GM18508 (cell line): ENCODE data around the gene SLC26A11.
"Not testable (repeated sequence)": the region's sequence is repeated elsewhere in the genome, so short reads cannot be mapped to it uniquely, and the experiment has no call there.

Experiments
- ATAC-seq: cut with Tn5 transposase; IDR thresholded peaks from one replicate; pipeline ENCODE4 v1.9.1; 2021; ENCODE audit warnings: moderate number of reproducible peaks; ENCODE audit not compliant: insufficient read depth, unreplicated experiment

The SLC26A11 gene

GRCh38 chr17:80274871-80275449 is 54.7 kb downstream of the SLC26A11 start:
- no peak for ATAC-seq

GRCh38 chr17:80275857-80276256 is 55.6 kb downstream of the SLC26A11 start:
- not testable (repeated sequence) for ATAC-seq

GRCh38 chr17:80277751-80278671 is 57.8 kb downstream of the SLC26A11 start:
- ATAC-seq = no peak

- no peak for ATAC-seq
Observed at GRCh38 chr17:80279895-80280294, 59.7 kb downstream of the SLC26A11 start.

- ATAC-seq = no peak
Observed at GRCh38 chr17:80281516-80281915, 61.3 kb downstream of the SLC26A11 start.

- no peak for ATAC-seq
Observed at GRCh38 chr17:80283116-80283852, 63.1 kb downstream of the SLC26A11 start.

- no peak for ATAC-seq
Observed at GRCh38 chr17:80284631-80285030, 64.4 kb downstream of the SLC26A11 start.

GRCh38 chr17:80285237-80285920 is 65.2 kb downstream of the SLC26A11 start:
- no peak for ATAC-seq

GRCh38 chr17:80286638-80286960 is 66.4 kb downstream of the SLC26A11 start:
- ATAC-seq = no peak

- ATAC-seq = no peak
Observed at GRCh38 chr17:80287038-80287437, 66.8 kb downstream of the SLC26A11 start.

- no peak for ATAC-seq
Observed at GRCh38 chr17:80287806-80288567, 67.8 kb downstream of the SLC26A11 start.

- ATAC-seq = no peak
Observed at GRCh38 chr17:80289616-80290015, 69.4 kb downstream of the SLC26A11 start.

GRCh38 chr17:80290156-80290555 is 69.9 kb downstream of the SLC26A11 start:
- no peak for ATAC-seq

GRCh38 chr17:80291260-80291659 is 71.0 kb downstream of the SLC26A11 start:
- no peak for ATAC-seq

- no peak for ATAC-seq
Observed at GRCh38 chr17:80291691-80292487, 71.7 kb downstream of the SLC26A11 start.

- no peak for ATAC-seq
Observed at GRCh38 chr17:80292521-80292971, 72.3 kb downstream of the SLC26A11 start.

GRCh38 chr17:80294210-80294609 is 74.0 kb downstream of the SLC26A11 start:
- ATAC-seq = no peak

- ATAC-seq = no peak
Observed at GRCh38 chr17:80294653-80295052, 74.4 kb downstream of the SLC26A11 start.

GRCh38 chr17:80295146-80295545 is 74.9 kb downstream of the SLC26A11 start:
- ATAC-seq = no peak
